HCT116 (cell line): Measurements from ENCODE around the gene OR5AP2.

Experiments
- EZH2 ChIP-seq: fragments of 200-600 bp; sonication (generic); IDR thresholded peaks from 2 replicates; pipeline ENCODE4 v1.6.1; 2017; ENCODE audit warnings: antibody characterized with exemption, mixed run types
- EZH2phosphoT487 ChIP-seq: fragments of 200-600 bp; IDR thresholded peaks from 2 replicates; pipeline ENCODE4 v1.6.1; 2018; ENCODE audit warnings: antibody characterized with exemption, borderline replicate concordance
- JUND ChIP-seq: IDR thresholded peaks from 2 replicates; pipeline ENCODE4 v1.6.1; 2012
- POLR2AphosphoS5 ChIP-seq: IDR thresholded peaks from 2 replicates; pipeline ENCODE4 v1.6.1; 2011; ENCODE audit warnings: mild to moderate bottlenecking, low read depth, low read length, moderate library complexity
- ZFX ChIP-seq: fragments of 450-650 bp; IDR thresholded peaks from 2 replicates; pipeline ENCODE4 v1.6.1; 2017
- TF ChIP-seq, protein P1 (sequence below), 3 experiments: fragments of 200-600 bp in 1 of 3; sonication (generic) in 1 of 3; IDR thresholded peaks in 2 of 3; conservative IDR thresholded peaks in 1 of 3; 2 replicates each; pipeline ENCODE4 v1.5.1; 2012 to 2017; ENCODE audit warnings: low read depth in 2 of 3, low read length in 2 of 3, antibody characterized with exemption in 1 of 3, borderline replicate concordance in 1 of 3, control low read depth in 1 of 3, mild to moderate bottlenecking in 1 of 3, mixed read lengths in 1 of 3, mixed run types in 1 of 3, moderate library complexity in 1 of 3; ENCODE audit not compliant: insufficient read depth in 1 of 3

DNA sequence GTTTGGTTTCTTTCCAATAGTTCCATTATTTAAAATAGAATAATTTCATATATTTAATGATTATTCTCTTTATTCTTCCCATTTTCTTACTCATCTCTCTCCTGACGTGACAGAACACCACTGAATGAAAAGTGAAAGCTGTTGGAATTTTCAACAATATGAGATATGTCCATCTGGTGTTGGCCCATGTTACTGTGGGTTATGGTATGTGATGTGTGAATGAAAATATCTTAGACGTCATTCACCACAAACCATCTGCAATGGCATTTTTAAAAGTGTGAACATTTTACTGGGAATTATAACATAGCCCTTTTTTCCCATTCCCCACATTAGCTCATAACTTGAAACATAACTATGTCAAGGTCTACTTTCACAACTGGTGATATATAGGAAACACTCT is 16.3 kb downstream of the OR5AP2 start:
- TF ChIP-seq EZH2phosphoT487 (no peak), ZFX (no peak), EZH2 (no peak), JUND (no peak), POLR2AphosphoS5 (no peak)
- TF ChIP-seq, protein P1, sequence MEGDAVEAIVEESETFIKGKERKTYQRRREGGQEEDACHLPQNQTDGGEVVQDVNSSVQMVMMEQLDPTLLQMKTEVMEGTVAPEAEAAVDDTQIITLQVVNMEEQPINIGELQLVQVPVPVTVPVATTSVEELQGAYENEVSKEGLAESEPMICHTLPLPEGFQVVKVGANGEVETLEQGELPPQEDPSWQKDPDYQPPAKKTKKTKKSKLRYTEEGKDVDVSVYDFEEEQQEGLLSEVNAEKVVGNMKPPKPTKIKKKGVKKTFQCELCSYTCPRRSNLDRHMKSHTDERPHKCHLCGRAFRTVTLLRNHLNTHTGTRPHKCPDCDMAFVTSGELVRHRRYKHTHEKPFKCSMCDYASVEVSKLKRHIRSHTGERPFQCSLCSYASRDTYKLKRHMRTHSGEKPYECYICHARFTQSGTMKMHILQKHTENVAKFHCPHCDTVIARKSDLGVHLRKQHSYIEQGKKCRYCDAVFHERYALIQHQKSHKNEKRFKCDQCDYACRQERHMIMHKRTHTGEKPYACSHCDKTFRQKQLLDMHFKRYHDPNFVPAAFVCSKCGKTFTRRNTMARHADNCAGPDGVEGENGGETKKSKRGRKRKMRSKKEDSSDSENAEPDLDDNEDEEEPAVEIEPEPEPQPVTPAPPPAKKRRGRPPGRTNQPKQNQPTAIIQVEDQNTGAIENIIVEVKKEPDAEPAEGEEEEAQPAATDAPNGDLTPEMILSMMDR (IDR thresholded peaks at IDR 0.05 in 2 of 3, conservative IDR thresholded peaks at IDR 0.05 in 1 of 3; ENCODE audit: borderline replicate concordance in 1 of 3, insufficient read depth in 1 of 3, low read depth in 2 of 3, low read length in 2 of 3) = no peak
